AG04450 (cell line): ENCODE measurements around the gene TFCP2L1. TPM values are rescaled to one million over a fixed set of nuclear protein-coding genes. Genes with fewer than 3 reads are reported as not detected.

Experiments
- CTCF ChIA-PET: fragments of 300-600, 350-600 bp; formaldehyde crosslinking; extraction: SDS; loops from one replicate; lab custom pipeline; 2022; ENCODE audit warnings: antibody characterized with exemption, inconsistent platforms; lab: Charles Lee
- POLR2A ChIA-PET: fragments of 350-600 bp; formaldehyde crosslinking; extraction: SDS; loops from one replicate; lab custom pipeline; 2021; ENCODE audit warnings: antibody characterized with exemption, inconsistent platforms; lab: Yijun Ruan, JAX
- DNase-seq: peaks from one replicate; pipeline ENCODE4 v3.0.0-alpha.2; 2011; ENCODE audit warnings: low read depth, low spot score
- H3K27ac ChIP-seq: one replicate; pipeline ENCODE4 v1.5.1; 2012; ENCODE audit warnings: low read depth, low read length, control low read depth
- H3K27me3 ChIP-seq: one replicate; pipeline ENCODE4 v1.6.0; 2012; ENCODE audit warnings: low read length; ENCODE audit not compliant: control insufficient read depth, insufficient read depth
- H3K4me3 ChIP-seq: 2 replicates; pipeline ENCODE4 v1.5.1; 2011; ENCODE audit warnings: mild to moderate bottlenecking, low read depth, low read length, control low read depth
- H3K9me3 ChIP-seq: 2 replicates; pipeline ENCODE4 v1.5.1; 2012; ENCODE audit warnings: low read length; ENCODE audit not compliant: control insufficient read depth, insufficient read depth
- polyA plus RNA-seq: library from polyadenylated mRNA; depleted of rRNA; stranded (reverse); fragments of >200 nt; gene quantifications from 2 replicates; pipeline ENCODE4 v1.2.3, GENCODE V29; 2011
- TF ChIP-seq, protein P1 (sequence below): IDR thresholded peaks from 2 replicates; pipeline ENCODE4 v1.5.1; 2011; ENCODE audit warnings: low read depth, low read length, control low read depth, inconsistent platforms

The TFCP2L1 gene
- polyA plus RNA-seq, 1 experiment: not detected

DNA sequence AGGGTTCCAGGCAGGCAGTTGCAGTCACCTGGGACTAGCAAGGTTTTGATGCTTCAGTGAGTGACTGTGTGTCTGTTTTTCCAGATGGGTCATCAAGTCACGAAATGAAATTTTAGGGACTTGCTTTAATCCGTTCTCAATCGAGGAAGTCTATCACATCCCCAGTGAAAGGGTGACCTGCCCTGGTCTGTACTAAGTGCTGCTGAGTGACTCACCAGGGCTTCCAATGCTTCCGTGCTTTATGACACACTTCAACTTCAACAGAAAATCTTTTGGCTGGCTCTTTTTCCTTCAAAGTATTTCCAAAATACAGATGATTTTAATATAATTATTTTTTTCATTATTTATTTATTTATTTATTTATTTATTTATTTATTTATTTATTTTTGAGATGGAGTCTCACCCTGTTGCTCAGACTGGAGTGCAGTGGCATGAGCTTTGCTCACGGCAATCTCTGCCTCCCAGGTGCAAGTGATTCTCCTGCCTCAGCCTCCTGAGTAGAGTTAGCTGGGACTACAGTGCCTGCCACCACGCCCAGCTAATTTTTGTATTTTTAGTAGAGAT lies 18.4 kb downstream of the TFCP2L1 start:
- no peaks in the 10 kb centered on the region for H3K9me3 ChIP-seq
- TF ChIP-seq, protein P1, sequence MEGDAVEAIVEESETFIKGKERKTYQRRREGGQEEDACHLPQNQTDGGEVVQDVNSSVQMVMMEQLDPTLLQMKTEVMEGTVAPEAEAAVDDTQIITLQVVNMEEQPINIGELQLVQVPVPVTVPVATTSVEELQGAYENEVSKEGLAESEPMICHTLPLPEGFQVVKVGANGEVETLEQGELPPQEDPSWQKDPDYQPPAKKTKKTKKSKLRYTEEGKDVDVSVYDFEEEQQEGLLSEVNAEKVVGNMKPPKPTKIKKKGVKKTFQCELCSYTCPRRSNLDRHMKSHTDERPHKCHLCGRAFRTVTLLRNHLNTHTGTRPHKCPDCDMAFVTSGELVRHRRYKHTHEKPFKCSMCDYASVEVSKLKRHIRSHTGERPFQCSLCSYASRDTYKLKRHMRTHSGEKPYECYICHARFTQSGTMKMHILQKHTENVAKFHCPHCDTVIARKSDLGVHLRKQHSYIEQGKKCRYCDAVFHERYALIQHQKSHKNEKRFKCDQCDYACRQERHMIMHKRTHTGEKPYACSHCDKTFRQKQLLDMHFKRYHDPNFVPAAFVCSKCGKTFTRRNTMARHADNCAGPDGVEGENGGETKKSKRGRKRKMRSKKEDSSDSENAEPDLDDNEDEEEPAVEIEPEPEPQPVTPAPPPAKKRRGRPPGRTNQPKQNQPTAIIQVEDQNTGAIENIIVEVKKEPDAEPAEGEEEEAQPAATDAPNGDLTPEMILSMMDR: no peak
- POLR2A ChIA-PET: no interaction called here
- CTCF ChIA-PET: no interaction called here
- H3K4me3 ChIP-seq: no peak overlapping the region
- H3K27me3 ChIP-seq: peaks cover 7% of the 10 kb centered on the region
- no peak for DNase-seq
- H3K27ac ChIP-seq: no peak overlapping the region

GRCh38 chr2:121263996-121264715 lies 20.8 kb downstream of the TFCP2L1 start:
- POLR2A ChIA-PET: no interaction called here
- no peak for DNase-seq
- CTCF ChIA-PET: no interaction called here
- Histone ChIP-seq H3K9me3 (no peaks in the 10 kb centered on the region), H3K27ac (no peak overlapping the region), H3K4me3 (no peak overlapping the region), H3K27me3 (peaks cover 8% of the 10 kb centered on the region)
- TF ChIP-seq, protein P1: no peak

DNA sequence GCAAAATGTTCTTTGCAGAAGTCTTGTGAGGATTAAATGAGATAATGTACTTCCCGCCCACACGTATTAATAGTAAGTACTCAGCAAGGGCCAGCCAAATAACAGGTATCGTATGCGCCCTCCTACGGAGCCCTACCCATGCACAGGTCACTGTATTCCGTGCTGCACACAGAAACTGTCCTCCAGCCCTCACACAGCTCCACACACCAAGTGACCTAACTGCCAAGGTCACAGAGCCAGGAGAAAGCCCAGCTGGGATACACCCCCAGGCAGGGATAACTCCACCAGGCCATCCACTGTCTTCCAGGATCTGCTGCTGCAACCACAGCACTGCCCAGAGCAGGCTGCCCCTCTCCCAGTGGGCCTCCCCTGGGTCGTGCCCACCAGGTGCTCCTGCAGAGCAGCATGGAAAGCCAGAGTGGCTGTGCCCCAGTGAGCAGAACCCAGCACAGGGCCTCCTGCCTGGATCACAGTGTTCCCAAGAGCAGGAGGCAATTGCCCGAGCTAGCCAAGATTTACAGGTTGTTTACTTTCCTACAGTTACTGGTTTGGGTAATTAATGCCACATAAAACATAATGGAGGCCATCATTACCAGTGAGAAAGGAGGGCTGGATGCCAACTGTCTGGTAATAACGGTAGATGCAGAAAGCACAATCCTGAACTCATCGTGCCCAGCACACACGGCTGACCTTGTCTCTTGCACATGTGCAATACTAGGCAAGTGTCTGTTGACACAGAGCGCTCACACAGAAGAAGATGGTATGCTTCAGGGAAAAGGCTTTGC lies 24.4 kb downstream of the TFCP2L1 start:
- no peak overlapping the region for H3K27ac ChIP-seq
- ChIA-PET POLR2A (no interaction called here), CTCF (no interaction called here)
- TF ChIP-seq, protein P1: no peak
- DNase-seq: no peak
- no peaks in the 10 kb centered on the region for H3K9me3 ChIP-seq
- H3K27me3 ChIP-seq: peaks cover 9% of the 10 kb centered on the region
- no peak overlapping the region for H3K4me3 ChIP-seq

DNA sequence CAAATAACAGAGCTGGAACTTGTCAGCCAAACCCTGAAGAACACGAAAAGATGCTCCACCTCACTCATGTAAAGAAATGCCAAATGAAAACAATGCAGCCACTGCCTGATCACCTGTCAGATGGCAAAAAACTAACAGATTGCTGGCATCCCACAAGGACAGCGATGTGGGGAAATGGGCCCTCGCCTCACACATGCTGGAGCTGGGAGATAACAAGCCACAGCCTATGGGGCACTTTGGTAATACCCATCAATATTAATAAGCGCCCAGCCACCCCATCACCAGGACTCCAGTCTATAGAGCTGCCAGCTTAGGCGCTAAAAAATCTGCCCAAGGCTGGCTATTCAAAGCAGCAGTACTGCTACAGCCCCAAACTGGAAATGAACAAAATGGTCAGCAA lies 27.0 kb downstream of the TFCP2L1 start:
- CTCF ChIA-PET: no interaction called here
- TF ChIP-seq, protein P1: no peak
- H3K9me3 ChIP-seq: no peaks in the 10 kb centered on the region; the same call in 1 of the 2 replicates

GRCh38 chr2:121257480-121257840 lies 27.5 kb downstream of the TFCP2L1 start:
- Histone ChIP-seq H3K27ac (no peak overlapping the region), H3K27me3 (peaks cover 9% of the 10 kb centered on the region), H3K9me3 (no peaks in the 10 kb centered on the region; the same call in 1 of the 2 replicates), H3K4me3 (no peak overlapping the region)
- DNase-seq: no peak
- TF ChIP-seq, protein P1: no peak
- POLR2A ChIA-PET: no interaction called here
- CTCF ChIA-PET: no interaction called here

More for the DNA sequence above, 27.0 kb downstream of the TFCP2L1 start:
- no peak for DNase-seq
- POLR2A ChIA-PET: no interaction called here
- Histone ChIP-seq H3K27ac (no peak overlapping the region), H3K4me3 (no peak overlapping the region), H3K27me3 (peaks cover 9% of the 10 kb centered on the region)
